HCT116 (cell line): ENCODE data around the gene PITHD1. TPM values are rescaled to one million over a fixed set of nuclear protein-coding genes. Genes with fewer than 3 reads are reported as not detected.

Experiments
- ATAC-seq: fragments of 200-7000 bp; cut with Tn5 transposase; 2 replicates; pipeline ENCODE4 v1.9.1; 2020; ENCODE audit warnings: mild to moderate bottlenecking, moderate library complexity
- BruUV-seq: library from RNA; stranded (reverse); fragments of 400-500 nt; replicated peaks from 2 replicates; lab custom pipeline; 2021; lab: Mats Ljungman, UMichigan
- CTCF ChIA-PET: fragments of 300-600 bp; sonication (Branson Sonifier 250); formaldehyde crosslinking; loops from one replicate; lab custom pipeline; 2021; ENCODE audit warnings: antibody characterized with exemption; lab: Charles Lee
- POLR2A ChIA-PET: fragments of 300-600, 350-600 bp; sonication (Branson Sonifier 250); formaldehyde crosslinking; loops from one replicate; lab custom pipeline; 2021; ENCODE audit warnings: antibody characterized with exemption; lab: Charles Lee
- RAD21 ChIA-PET, 2 experiments: fragments of 300-600 bp; sonication (Branson Sonifier 250); formaldehyde crosslinking; loops; one replicate each; lab custom pipeline; 2023; ENCODE audit warnings: low total read pairs in 2 of 2; ENCODE audit not compliant: uncharacterized antibody in 2 of 2, unreplicated experiment in 2 of 2, low non-redundant PET in 1 of 2; lab: Charles Lee
- DNase-seq: peaks from one replicate; pipeline ENCODE4 v3.0.0-alpha.2; 2010; ENCODE audit warnings: low read depth, low spot score
- H2AFZ ChIP-seq: fragments of 200-600 bp; shearing (Covaris generic), sonication (generic); 2 replicates; pipeline ENCODE4 v1.6.1; 2017; ENCODE audit warnings: low read depth, mixed run types, mixed read lengths, antibody characterized with exemption, low read length; ENCODE audit not compliant: poor library complexity, severe bottlenecking
- H3K27ac ChIP-seq: 2 replicates; pipeline ENCODE4 v1.5.1; 2012; ENCODE audit warnings: low read depth, low read length
- H3K27me3 ChIP-seq: fragments of 200-600 bp; sonication (generic); 2 replicates; pipeline ENCODE4 v1.6.1; 2016; ENCODE audit warnings: mixed run types, low read length, mixed read lengths; ENCODE audit not compliant: insufficient read depth
- H3K36me3 ChIP-seq, 2 experiments: fragments of 200-500 bp in 1 of 2; fragments of 200-600 bp in 1 of 2; sonication (Bioruptor generic) in 1 of 2; sonication (generic) in 1 of 2; 2 replicates each; pipeline versions ENCODE4 v1.5.1 to v1.6.1; 2014 to 2016; ENCODE audit warnings: low read length in 2 of 2, inconsistent platforms in 1 of 2, mixed read lengths in 1 of 2, mixed run types in 1 of 2; ENCODE audit not compliant: insufficient read depth in 2 of 2, control insufficient read depth in 1 of 2
- H3K4me1 ChIP-seq, 2 experiments: fragments of 200-600 bp in 1 of 2; sonication (generic) in 1 of 2; 2 replicates each; pipeline versions ENCODE4 v1.5.1 to v1.6.1; 2012 to 2017; ENCODE audit warnings: low read length in 2 of 2, inconsistent platforms in 1 of 2, mild to moderate bottlenecking in 1 of 2, mixed read lengths in 1 of 2, mixed run types in 1 of 2, moderate library complexity in 1 of 2; ENCODE audit not compliant: insufficient read depth in 2 of 2, control insufficient read depth in 1 of 2
- H3K4me2 ChIP-seq: fragments of 200-600 bp; sonication (generic); 2 replicates; pipeline ENCODE4 v1.6.1; 2017; ENCODE audit warnings: mixed run types, low read length, mixed read lengths
- H3K4me3 ChIP-seq, 2 experiments: fragments of 200-600 bp in 1 of 2; sonication (generic) in 1 of 2; replicated peaks in 1 of 2; 2 replicates each; pipeline ENCODE4 v1.5.1; 2011 to 2016; ENCODE audit warnings: low read length in 2 of 2, control low read depth in 1 of 2, low read depth in 1 of 2, mild to moderate bottlenecking in 1 of 2, mixed read lengths in 1 of 2, mixed run types in 1 of 2
- H3K79me2 ChIP-seq: fragments of 200-600 bp; sonication (generic); 2 replicates; pipeline ENCODE4 v1.6.1; 2017; ENCODE audit warnings: mild to moderate bottlenecking, mixed run types, low read length, moderate library complexity, mixed read lengths; ENCODE audit not compliant: insufficient read depth
- H3K9ac ChIP-seq: fragments of 200-600 bp; sonication (generic); 2 replicates; pipeline ENCODE4 v1.6.1; 2016; ENCODE audit warnings: low read length, mixed read lengths
- H3K9me2 ChIP-seq: fragments of 200-600 bp; sonication (generic), shearing (Covaris generic); 2 replicates; pipeline ENCODE4 v1.6.1; 2017; ENCODE audit warnings: mixed run types, mild to moderate bottlenecking, moderate library complexity; ENCODE audit not compliant: insufficient read depth
- H3K9me3 ChIP-seq, 2 experiments: fragments of 200-500 bp in 1 of 2; fragments of 200-600 bp in 1 of 2; sonication (Bioruptor generic) in 1 of 2; sonication (generic) in 1 of 2; 2 replicates each; pipeline ENCODE4 v1.6.1; 2014 to 2017; ENCODE audit warnings: low read length in 2 of 2, mixed read lengths in 2 of 2, inconsistent platforms in 1 of 2, low read depth in 1 of 2, mild to moderate bottlenecking in 1 of 2, mixed run types in 1 of 2, moderate library complexity in 1 of 2; ENCODE audit not compliant: control insufficient read depth in 1 of 2, insufficient read depth in 1 of 2
- H4K20me1 ChIP-seq: fragments of 200-600 bp; sonication (generic), shearing (Covaris generic); 2 replicates; pipeline ENCODE4 v1.6.1; 2017; ENCODE audit warnings: mixed run types, mild to moderate bottlenecking, moderate library complexity; ENCODE audit not compliant: insufficient read depth
- CTCF ChIP-seq, 3 experiments: fragments of 200-600 bp in 1 of 3; sonication (generic) in 1 of 3; IDR thresholded peaks in 2 of 3; conservative IDR thresholded peaks in 1 of 3; 2 replicates each; pipeline ENCODE4 v1.5.1; 2012 to 2017; ENCODE audit warnings: low read depth in 2 of 3, low read length in 2 of 3, antibody characterized with exemption in 1 of 3, borderline replicate concordance in 1 of 3, control low read depth in 1 of 3, mild to moderate bottlenecking in 1 of 3, mixed read lengths in 1 of 3, mixed run types in 1 of 3, moderate library complexity in 1 of 3; ENCODE audit not compliant: insufficient read depth in 1 of 3
- EZH2phosphoT487 ChIP-seq: fragments of 200-600 bp; IDR thresholded peaks from 2 replicates; pipeline ENCODE4 v1.6.1; 2018; ENCODE audit warnings: antibody characterized with exemption, borderline replicate concordance
- POLR2AphosphoS5 ChIP-seq: IDR thresholded peaks from 2 replicates; pipeline ENCODE4 v1.6.1; 2011; ENCODE audit warnings: mild to moderate bottlenecking, low read depth, low read length, moderate library complexity
- ZNF274 ChIP-seq: fragments of 200-500 bp; sonication (Bioruptor generic); IDR thresholded peaks from 2 replicates; pipeline ENCODE4 v1.6.1; 2014; ENCODE audit warnings: mild to moderate bottlenecking, low read depth, low read length, inconsistent platforms
- intact Hi-C: fragments of 100-400 bp; cut with micrococcal nuclease; formaldehyde crosslinking; loops from 2 replicates; pipeline ENCODE4 v1.10.0; 2022
- total RNA-seq: library from RNA; stranded (reverse); gene quantifications from one replicate; pipeline ENCODE4 v1.2.1, GENCODE V29; 2021; ENCODE audit not compliant: unreplicated experiment

PITHD1 gene
- total RNA-seq, 1 experiment from 2014 or later: 57.2 TPM

GRCh38 chr1:23797478-23798448 is 19.5 kb downstream of the PITHD1 start:
- POLR2A ChIA-PET: no interaction called here
- intact Hi-C loops: loop anchor here (5.0 kb wide), 1 partner anchor 120 kb away; no protein-coding TSS in a partner anchor

GRCh38 chr1:23798662-23799142 is 20.5 kb downstream of the PITHD1 start:
- no peaks in the 10 kb centered on the region for H4K20me1 ChIP-seq
- no peak overlapping the region for H2AFZ ChIP-seq
- ChIA-PET RAD21 (interaction anchor here (1.1 to 1.2 kb wide), 2 partner anchors 27 to 118 kb away, joined by 4 read pairs; no protein-coding TSS in a partner anchor), CTCF (interaction anchor here (0.7 to 2.7 kb wide), 3 partner anchors 11 to 118 kb away, joined by 3 to 13 read pairs (median 3); no protein-coding TSS in a partner anchor), POLR2A (interaction anchor here (2.0 kb wide), 1 partner anchor 7 kb away, joined by 9 read pairs; the partner anchor contains the start of gene LYPLA2)
- intact Hi-C loops: loop anchor here (5.0 kb wide), 1 partner anchor 119 kb away; no protein-coding TSS in a partner anchor
- TF ChIP-seq CTCF (IDR thresholded peaks at IDR 0.05 in 2 of 3, conservative IDR thresholded peaks at IDR 0.05 in 1 of 3; ENCODE audit: borderline replicate concordance in 1 of 3, insufficient read depth in 1 of 3, low read depth in 2 of 3, low read length in 2 of 3) (peak in 2 of 3 experiments; percentile 24 to 34; a peak in 3 of 6 replicates), ZNF274 (no peak)
- peak overlapping the region; percentile 65 to 94 for H3K4me3 ChIP-seq
- no TSS peak for BruUV-seq
- ATAC-seq (no peak), DNase-seq (no peak)
- H3K4me2 ChIP-seq: peak overlapping the region; percentile 92
- H3K9me3 ChIP-seq: no peaks in the 10 kb centered on the region
- H3K27ac ChIP-seq: peak overlapping the region; percentile 93
- H3K36me3 ChIP-seq: peaks cover 10 to 26% of the 10 kb centered on the region in 2 experiments; a peak in 3 of 4 replicates
- H3K4me1 ChIP-seq: peaks cover 10 to 37% of the 10 kb centered on the region in 2 experiments
- peaks cover 23% of the 10 kb centered on the region; the same call in 1 of the 2 replicates for H3K79me2 ChIP-seq
- no peaks in the 10 kb centered on the region for H3K9me2 ChIP-seq
- H3K27me3 ChIP-seq: no peaks in the 10 kb centered on the region
- peak overlapping the region; percentile 87 for H3K9ac ChIP-seq

More at GRCh38 chr1:23797478-23798448, 19.5 kb downstream of the PITHD1 start:
- CTCF ChIA-PET: interaction anchor here (0.7 to 2.7 kb wide), 3 partner anchors 110 to 119 kb away, joined by 3 to 13 read pairs (median 6); no protein-coding TSS in a partner anchor
- DNase-seq (no peak), ATAC-seq (no peak)
- H3K9ac ChIP-seq: no peak overlapping the region
- H3K4me3 ChIP-seq: no peak overlapping the region
- no peaks in the 10 kb centered on the region for H3K9me2 ChIP-seq
- no TSS peak for BruUV-seq
- no peaks in the 10 kb centered on the region for H3K9me3 ChIP-seq
- peak overlapping the region; percentile 1; the same call in 1 of the 2 replicates for H3K27ac ChIP-seq
- no peaks in the 10 kb centered on the region for H3K27me3 ChIP-seq
- RAD21 ChIA-PET: interaction anchor here in 1 of 2 experiments (0.6 kb wide), 1 partner anchor 99 kb away, joined by 3 read pairs; no protein-coding TSS in a partner anchor
- no peak overlapping the region for H3K4me2 ChIP-seq
- peaks cover 15 to 33% of the 10 kb centered on the region in 2 experiments; a peak in 3 of 4 replicates for H3K36me3 ChIP-seq
- peaks cover 33% of the 10 kb centered on the region for H3K79me2 ChIP-seq
- TF ChIP-seq EZH2phosphoT487: no peak
- TF ChIP-seq POLR2AphosphoS5: peak; percentile 39; the same call in 1 of the 2 replicates
- H2AFZ ChIP-seq: no peak overlapping the region
- peaks cover 19 to 46% of the 10 kb centered on the region in 2 experiments for H3K4me1 ChIP-seq
- H4K20me1 ChIP-seq: no peaks in the 10 kb centered on the region
